H1 (cell line): ENCODE data around the gene MAGOHB. TPM values are rescaled to one million over a fixed set of nuclear protein-coding genes. Genes with fewer than 3 reads are reported as not detected.

Experiments
- EZH2 ChIP-seq: fragments of 200-600 bp; sonication (generic); IDR thresholded peaks from 2 replicates; pipeline ENCODE4 v1.7.1; 2012; ENCODE audit warnings: low read depth, mild to moderate bottlenecking, moderate library complexity, low read length, inconsistent platforms; ENCODE audit not compliant: severe bottlenecking
- SIN3A ChIP-seq, 2 experiments: IDR thresholded peaks in 1 of 2; conservative IDR thresholded peaks in 1 of 2; 2 replicates each; pipeline ENCODE4 v1.6.1; 2011 to 2012; ENCODE audit warnings: low read length in 2 of 2, improper control_type of control experiment in 1 of 2, low read depth in 1 of 2, mild to moderate bottlenecking in 1 of 2
- polyA plus RNA-seq, 7 experiments: library from polyadenylated mRNA; depleted of rRNA in 3 of 7; stranded (reverse) in 5 of 7; unstranded in 2 of 7; fragments of >200 nt in 5 of 7; fragments of 200-250 nt in 2 of 7; gene quantifications; 1 replicate in 5 of 7; 2 replicates in 1 of 7; 4 replicates in 1 of 7; pipeline versions ENCODE4 v1.2.1 to v1.2.3, GENCODE V29; 2011 to 2013; ENCODE audit warnings: missing spikeins in 2 of 7, mixed read lengths in 2 of 7
- total RNA-seq: library from RNA; stranded (reverse); fragmentation: NEBNext Ultra II Directional; extraction: Animal tissue kit (Norgen Biotek cat#: 25700); gene quantifications from 2 replicates; pipeline ENCODE4 v1.2.1, GENCODE V29; 2021
- TF ChIP-seq, protein P1 (sequence below), 3 experiments: IDR thresholded peaks; 1 replicate in 2 of 3; 2 replicates in 1 of 3; pipeline versions ENCODE4 v1.5.1 to v1.6.1; 2011; ENCODE audit warnings: low read length in 3 of 3, mild to moderate bottlenecking in 3 of 3, inconsistent platforms in 2 of 3, low read depth in 1 of 3, moderate library complexity in 1 of 3; ENCODE audit not compliant: insufficient read depth in 1 of 3; ENCODE audit errors: control extremely low read depth in 1 of 3

MAGOHB gene
- total and polyA plus RNA-seq, 2 of the 8 experiments (the other 6 are each of a cell fraction or from before 2014, with no cell fraction given) = 21.5 to 53.7 TPM

DNA sequence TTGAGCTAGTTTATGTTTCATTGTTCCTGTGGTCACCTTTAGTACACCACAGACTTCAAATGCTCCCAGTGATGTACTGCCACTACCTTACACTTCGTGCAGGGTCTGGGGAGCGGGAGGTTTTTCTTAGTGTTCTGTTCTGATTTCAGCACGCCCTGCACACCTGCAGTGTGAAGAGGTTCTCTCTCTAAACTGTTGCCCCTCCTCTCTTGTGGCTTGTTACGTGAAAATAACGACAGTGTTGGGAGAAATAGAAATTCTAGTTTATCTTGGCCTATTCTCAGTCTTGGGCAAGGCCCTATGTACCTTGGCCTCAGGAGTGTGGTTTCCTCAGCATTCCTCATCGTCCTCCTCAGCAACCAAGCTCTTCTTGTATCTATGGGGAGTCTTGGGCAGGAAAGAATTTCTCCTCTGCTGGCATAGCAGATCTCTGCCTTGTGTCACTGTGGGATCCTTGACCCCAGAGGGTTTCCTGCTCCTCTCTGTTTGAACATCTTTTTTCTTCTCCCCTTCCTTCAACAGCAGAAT lies 59.1 kb downstream of the MAGOHB start (continued):
- TF ChIP-seq, protein P1, sequence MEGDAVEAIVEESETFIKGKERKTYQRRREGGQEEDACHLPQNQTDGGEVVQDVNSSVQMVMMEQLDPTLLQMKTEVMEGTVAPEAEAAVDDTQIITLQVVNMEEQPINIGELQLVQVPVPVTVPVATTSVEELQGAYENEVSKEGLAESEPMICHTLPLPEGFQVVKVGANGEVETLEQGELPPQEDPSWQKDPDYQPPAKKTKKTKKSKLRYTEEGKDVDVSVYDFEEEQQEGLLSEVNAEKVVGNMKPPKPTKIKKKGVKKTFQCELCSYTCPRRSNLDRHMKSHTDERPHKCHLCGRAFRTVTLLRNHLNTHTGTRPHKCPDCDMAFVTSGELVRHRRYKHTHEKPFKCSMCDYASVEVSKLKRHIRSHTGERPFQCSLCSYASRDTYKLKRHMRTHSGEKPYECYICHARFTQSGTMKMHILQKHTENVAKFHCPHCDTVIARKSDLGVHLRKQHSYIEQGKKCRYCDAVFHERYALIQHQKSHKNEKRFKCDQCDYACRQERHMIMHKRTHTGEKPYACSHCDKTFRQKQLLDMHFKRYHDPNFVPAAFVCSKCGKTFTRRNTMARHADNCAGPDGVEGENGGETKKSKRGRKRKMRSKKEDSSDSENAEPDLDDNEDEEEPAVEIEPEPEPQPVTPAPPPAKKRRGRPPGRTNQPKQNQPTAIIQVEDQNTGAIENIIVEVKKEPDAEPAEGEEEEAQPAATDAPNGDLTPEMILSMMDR (IDR thresholded peaks at IDR 0.05; ENCODE audit: control extremely low read depth in 1 of 3, insufficient read depth in 1 of 3, low read depth in 1 of 3, low read length in 3 of 3) = no peak
- no peak for TF ChIP-seq SIN3A (conservative IDR thresholded peaks at IDR 0.05 in 1 of 2, IDR thresholded peaks at IDR 0.05 in 1 of 2; ENCODE audit: low read depth in 1 of 2, low read length in 2 of 2)
- TF ChIP-seq EZH2 = no peak

Other genes starting within 250 kb of the MAGOHB start
- gene KLRK1, start 223.6 kb downstream of the MAGOHB start, total RNA-seq = not detected in 2 replicates
- not detected in 2 replicates for gene KLRK1, start 223.6 kb downstream of the MAGOHB start, polyA plus RNA-seq (2011; rRNA removed)
- gene KLRC4, start 203.9 kb downstream of the MAGOHB start, total RNA-seq = not detected in 2 replicates
- gene KLRC4, start 203.9 kb downstream of the MAGOHB start, polyA plus RNA-seq (2011; rRNA removed) = not detected in 2 replicates
- gene KLRC3, start 193.0 kb downstream of the MAGOHB start, total RNA-seq = not detected in 2 replicates
- not detected in 2 replicates for gene KLRC3, start 193.0 kb downstream of the MAGOHB start, polyA plus RNA-seq (2011; rRNA removed)
- not detected in 2 replicates for gene KLRC2, start 177.6 kb downstream of the MAGOHB start, total RNA-seq
- gene KLRC2, start 177.6 kb downstream of the MAGOHB start, polyA plus RNA-seq (2011; rRNA removed) = not detected in 2 replicates
- gene KLRC1, start 160.2 kb downstream of the MAGOHB start, total RNA-seq = not detected in 2 replicates
- gene KLRC1, start 160.2 kb downstream of the MAGOHB start, polyA plus RNA-seq (2011; rRNA removed) = not detected in 2 replicates
- gene EIF2S3B, start 107.7 kb downstream of the MAGOHB start, total RNA-seq = 5.3 and 6.7 TPM in 2 replicates
- gene EIF2S3B, start 107.7 kb downstream of the MAGOHB start, polyA plus RNA-seq (2011; rRNA removed) = 2.8 and 3.1 TPM in 2 replicates
- 1.1 and 1.6 TPM in 2 replicates for gene STYK1, start 60.4 kb upstream of the MAGOHB start, total RNA-seq
- gene STYK1, start 60.4 kb upstream of the MAGOHB start, polyA plus RNA-seq (2011; rRNA removed) = 0.38 and 0.61 TPM in 2 replicates
- 480 and 495 TPM in 2 replicates for gene YBX3, start 109.7 kb upstream of the MAGOHB start, total RNA-seq
- 83.1 and 155 TPM in 2 replicates for gene YBX3, start 109.7 kb upstream of the MAGOHB start, polyA plus RNA-seq (2011; rRNA removed)
- gene TAS2R7, start 189.0 kb upstream of the MAGOHB start, total RNA-seq = not detected in 2 replicates
- not detected in 2 replicates for gene TAS2R7, start 189.0 kb upstream of the MAGOHB start, polyA plus RNA-seq (2011; rRNA removed)
- gene TAS2R8, start 193.7 kb upstream of the MAGOHB start, total RNA-seq = not detected in 2 replicates
- gene TAS2R8, start 193.7 kb upstream of the MAGOHB start, polyA plus RNA-seq (2011; rRNA removed) = not detected in 2 replicates
- not detected in 2 replicates for gene TAS2R9, start 196.6 kb upstream of the MAGOHB start, total RNA-seq
- gene TAS2R9, start 196.6 kb upstream of the MAGOHB start, polyA plus RNA-seq (2011; rRNA removed) = not detected in 2 replicates
- not detected in 2 replicates for gene TAS2R10, start 212.7 kb upstream of the MAGOHB start, total RNA-seq
- 0.08 and 0.14 TPM in 2 replicates for gene TAS2R10, start 212.7 kb upstream of the MAGOHB start, polyA plus RNA-seq (2011; rRNA removed)
- 2.0 TPM in 1 of 2 replicates, not detected in the other for gene PRR4, start 235.9 kb upstream of the MAGOHB start, total RNA-seq
- gene PRR4, start 235.9 kb upstream of the MAGOHB start, polyA plus RNA-seq (2011; rRNA removed) = 1.9 and 11.2 TPM in 2 replicates